HepG2 (cell line): ENCODE results near the gene MS4A15. TPM values are rescaled to one million over a fixed set of nuclear protein-coding genes. Genes with fewer than 3 reads are reported as not detected.
"Not testable (repeated sequence)": the region's sequence is repeated elsewhere in the genome, so short reads cannot be mapped to it uniquely, and the experiment has no call there.

Experiments used
- ATAC-seq: fragments of 200-7000 bp; cut with Tn5 transposase; 3 replicates; pipeline ENCODE4 v1.9.1; 2020; ENCODE audit warnings: mild to moderate bottlenecking, moderate library complexity
- BruUV-seq: library from RNA; stranded (reverse); fragments of 400-500 nt; replicated peaks from 2 replicates; lab custom pipeline; 2021; lab: Mats Ljungman, UMichigan
- CTCF ChIA-PET: fragments of 300-600 bp; formaldehyde crosslinking; extraction: SDS; loops from one replicate; lab custom pipeline; 2021; ENCODE audit warnings: low total read pairs, inconsistent platforms, low intra/inter-chr PET ratio; lab: Yijun Ruan, JAX
- POLR2A ChIA-PET: fragments of 350-600 bp; sonication (Branson Sonifier 250); formaldehyde crosslinking; loops from one replicate; lab custom pipeline; 2020; ENCODE audit warnings: antibody characterized with exemption, inconsistent platforms; lab: Yijun Ruan, JAX
- DNase-seq: peaks from one replicate; pipeline ENCODE4 v3.0.0-alpha.2; 2015; ENCODE audit warnings: low spot score
- FAIRE-seq: peaks from 3 replicates; lab custom pipeline; 2011; peaks lifted over from hg19 to GRCh38; lab: Jason Lieb, UNC
- H2AFZ ChIP-seq: one replicate; pipeline ENCODE4 v1.6.1; 2011; ENCODE audit warnings: low read length, inconsistent platforms
- H3K27ac ChIP-seq: fragments of 300-600 bp; 3 replicates; pipeline ENCODE4 v1.8.0; 2011; ENCODE audit warnings: mixed run types, mild to moderate bottlenecking, mixed read lengths, low read length, inconsistent platforms; ENCODE audit not compliant: insufficient read depth; ENCODE audit errors: extremely low read length
- H3K27me3 ChIP-seq, 2 experiments: fragments of 200-600 bp in 1 of 2; 2 replicates in 1 of 2; 3 replicates in 1 of 2; pipeline versions ENCODE4 v1.6.0 to v1.8.0; 2011; ENCODE audit warnings: low read length in 2 of 2, mild to moderate bottlenecking in 2 of 2, moderate library complexity in 2 of 2, inconsistent platforms in 1 of 2; ENCODE audit not compliant: insufficient read depth in 2 of 2, control insufficient read depth in 1 of 2
- H3K36me3 ChIP-seq, 2 experiments: fragments of 200-600 bp in 1 of 2; replicated peaks in 1 of 2; 2 replicates in 1 of 2; 3 replicates in 1 of 2; pipeline versions ENCODE4 v1.5.1 to v1.8.0; 2011; ENCODE audit warnings: low read length in 2 of 2, inconsistent platforms in 1 of 2; ENCODE audit not compliant: insufficient read depth in 2 of 2, control insufficient read depth in 1 of 2
- H3K4me1 ChIP-seq: 2 replicates; pipeline ENCODE4 v1.5.1; 2012; ENCODE audit warnings: low read length, inconsistent platforms; ENCODE audit not compliant: insufficient read depth
- H3K4me2 ChIP-seq: 2 replicates; pipeline ENCODE4 v1.6.0; 2011; ENCODE audit warnings: low read depth, low read length, inconsistent platforms
- H3K4me3 ChIP-seq, 3 experiments: fragments of 200-600 bp in 1 of 3; sonication (generic), shearing (Covaris generic) in 1 of 3; replicated peaks in 1 of 3; 2 replicates each; pipeline ENCODE4 v1.5.1; 2011 to 2016; ENCODE audit warnings: low read length in 3 of 3, inconsistent platforms in 2 of 3, low read depth in 2 of 3, mild to moderate bottlenecking in 2 of 3, control low read depth in 1 of 3, mixed read lengths in 1 of 3; ENCODE audit not compliant: insufficient read depth in 1 of 3
- H3K79me2 ChIP-seq: one replicate; pipeline ENCODE4 v1.6.1; 2011; ENCODE audit warnings: low read length, inconsistent platforms; ENCODE audit not compliant: insufficient read depth
- H3K9ac ChIP-seq: 2 replicates; pipeline ENCODE4 v1.6.0; 2011; ENCODE audit warnings: mild to moderate bottlenecking, low read depth, low read length, inconsistent platforms; ENCODE audit not compliant: insufficient read depth
- H3K9me3 ChIP-seq: 2 replicates; pipeline ENCODE4 v1.5.1; 2012; ENCODE audit warnings: mild to moderate bottlenecking, low read length
- H4K20me1 ChIP-seq: 2 replicates; pipeline ENCODE4 v1.6.0; 2011; ENCODE audit warnings: inconsistent platforms, mild to moderate bottlenecking, low read length, moderate library complexity; ENCODE audit not compliant: insufficient read depth
- KDM3A ChIP-seq: IDR thresholded peaks from 2 replicates; pipeline ENCODE4 v1.6.1; 2018; ENCODE audit warnings: low read depth, missing compliant biosample characterization
- whole genome bisulfite sequencing: methylation state at CpG from one replicate; pipeline ENCODE4 v1.1.6; 2017; ENCODE audit warnings: low lambda C conversion rate; 5-methylcytosine and 5-hydroxymethylcytosine counted together
- in situ Hi-C: cut with HindIII; loops from 2 replicates; pipeline ENCODE4 v1.10.0; 2017; ENCODE audit warnings: low pct_unique_long_range_greater_than_20kb; ENCODE audit not compliant: extremely low pct_ligation_motif_present
- intact Hi-C: fragments of 100-400 bp; cut with micrococcal nuclease; formaldehyde crosslinking; loops from one replicate; pipeline ENCODE4 v1.10.0; 2022; ENCODE audit not compliant: unreplicated experiment
- polyA plus RNA-seq, 8 experiments: library from polyadenylated mRNA; depleted of rRNA in 3 of 8; stranded (reverse) in 7 of 8; unstranded in 1 of 8; fragments of >200 nt; fragmentation: Illumina TruSeq in 4 of 8; extraction: Trizol in 4 of 8; gene quantifications; 2 replicates each; pipeline versions ENCODE4 v1.2.1 to v1.2.3, GENCODE V29; 2011 to 2016; ENCODE audit warnings: low read depth in 4 of 8, missing spikeins in 1 of 8, mixed read lengths in 1 of 8; ENCODE audit not compliant: insufficient read depth in 1 of 8
- total RNA-seq, 5 experiments: library from RNA; depleted of rRNA; stranded (reverse); fragments of >200 nt; fragmentation: Illumina TruSeq; extraction: Trizol; gene quantifications; 2 replicates each; pipeline ENCODE4 v1.2.3, GENCODE V29; 2016; ENCODE audit warnings: low read depth in 1 of 5

MS4A15 gene
- total and polyA plus RNA-seq, 2 of the 13 experiments (the other 11 are each of a cell fraction or from before 2014, with no cell fraction given) = not detected

- H2AFZ ChIP-seq, BruUV-seq, H4K20me1 ChIP-seq, H3K27ac ChIP-seq, H3K4me3 ChIP-seq, in situ Hi-C loops, H3K4me2 ChIP-seq, intact Hi-C loops, H3K4me1 ChIP-seq, ATAC-seq, H3K9me3 ChIP-seq, POLR2A ChIA-PET, H3K79me2 ChIP-seq, DNase-seq, FAIRE-seq, CTCF ChIA-PET, H3K36me3 ChIP-seq, H3K9ac ChIP-seq: not testable (repeated sequence)
- H3K27me3 ChIP-seq = peaks cover 3 to 35% of the 10 kb centered on the region in 2 experiments; a peak in 4 of 5 replicates
- WGBS = 70% methylated on average over 5 of the region's 5 CpGs
Observed at GRCh38 chr11:60823745-60824306, 67.2 kb downstream of the MS4A15 start.

- ChIA-PET CTCF (no interaction called here), POLR2A (no interaction called here)
- H3K4me3 ChIP-seq = no peak overlapping the region
- H3K4me1 ChIP-seq = peaks cover 7% of the 10 kb centered on the region
- no TSS peak for BruUV-seq
- H4K20me1 ChIP-seq = no peaks in the 10 kb centered on the region
- WGBS = 31% methylated on average over 5 of the region's 5 CpGs
- H2AFZ ChIP-seq = no peak overlapping the region
- ATAC-seq = no peak
- H3K79me2 ChIP-seq = no peaks in the 10 kb centered on the region
- peaks cover 1 to 26% of the 10 kb centered on the region in 2 experiments; a peak in 3 of 5 replicates for H3K27me3 ChIP-seq
- H3K27ac ChIP-seq = no peak overlapping the region
- H3K9me3 ChIP-seq = no peaks in the 10 kb centered on the region
- in situ Hi-C loops (no loop called here), intact Hi-C loops (no loop called here)
- H3K9ac ChIP-seq = no peak overlapping the region
- no peak for FAIRE-seq
- TF ChIP-seq KDM3A = no peak
- no peaks in the 10 kb centered on the region for H3K36me3 ChIP-seq
- H3K4me2 ChIP-seq = no peak overlapping the region
- DNase-seq = no peak
Observed at GRCh38 chr11:60825118-60825517, 68.5 kb downstream of the MS4A15 start.
